ENCODE data around the gene FAM228B.

GRCh38 chr2:24123922-24124580 lies 782 bp downstream of the FAM228B start:
- no peak for TF ChIP-seq CTCF (IDR thresholded peaks at IDR 0.05 in 4 of 5, conservative IDR thresholded peaks at IDR 0.05 in 1 of 5)
- TF ChIP-seq POLR2A (IDR thresholded peaks at IDR 0.05): no peak

Data from gastrocnemius medialis (tissue), 4 donors.